GM12878 (cell line): ENCODE data around the gene SLC16A6. TPM values are rescaled to one million over a fixed set of nuclear protein-coding genes. Genes with fewer than 3 reads are reported as not detected.
A peak's percentile ranks its signal among the peaks of the same experiment; 100 is the strongest.

Experiments
- ATAC-seq: fragments of 200-7000 bp; cut with Tn5 transposase; 3 replicates; pipeline ENCODE4 v1.9.1; 2020; ENCODE audit warnings: mild to moderate bottlenecking, moderate library complexity
- BruUV-seq: library from RNA; stranded (reverse); fragments of 400-500 nt; replicated peaks from 2 replicates; lab custom pipeline; 2021; lab: Mats Ljungman, UMichigan
- CTCF ChIA-PET: fragments of 300-600 bp; sonication (Branson Sonifier 250); formaldehyde crosslinking; extraction: SDS; loops from one replicate; lab custom pipeline; 2021; ENCODE audit warnings: inconsistent platforms; lab: Yijun Ruan, JAX
- POLR2A ChIA-PET: fragments of 350-600 bp; formaldehyde crosslinking; extraction: SDS; loops from one replicate; lab custom pipeline; 2021; ENCODE audit warnings: inconsistent platforms; lab: Charles Lee
- RAD21 ChIA-PET: fragments of 300-600 bp; sonication (Branson Sonifier 250); formaldehyde crosslinking; loops from one replicate; lab custom pipeline; 2023; ENCODE audit warnings: antibody characterized with exemption; ENCODE audit not compliant: unreplicated experiment; lab: Charles Lee
- SMC1A ChIA-PET: fragments of 300-600 bp; sonication (Branson Sonifier 250); formaldehyde crosslinking; loops from one replicate; lab custom pipeline; 2023; ENCODE audit not compliant: unreplicated experiment, uncharacterized antibody; lab: Charles Lee
- DNase-seq: peaks from one replicate; pipeline ENCODE4 v3.0.0-alpha.2; 2011; ENCODE audit warnings: low read depth, low spot score
- FAIRE-seq: peaks from 3 replicates; lab custom pipeline; 2011; peaks lifted over from hg19 to GRCh38; lab: Jason Lieb, UNC
- H2AFZ ChIP-seq: 2 replicates; pipeline ENCODE4 v1.6.0; 2011; ENCODE audit warnings: low read depth, low read length, control low read depth; ENCODE audit not compliant: control insufficient read depth
- H3K27ac ChIP-seq: 2 replicates; pipeline ENCODE4 v1.5.1; 2011; ENCODE audit warnings: control low read depth; ENCODE audit not compliant: control insufficient read depth, insufficient read depth
- H3K27me3 ChIP-seq, 2 experiments: replicated peaks in 1 of 2; 2 replicates each; pipeline versions ENCODE4 v1.6.0 to v1.6.1; 2011; ENCODE audit warnings: low read length in 1 of 2; ENCODE audit not compliant: control insufficient read depth in 2 of 2, insufficient read depth in 2 of 2
- H3K36me3 ChIP-seq, 2 experiments: 2 replicates each; pipeline ENCODE4 v1.5.1; 2011; ENCODE audit warnings: low read length in 1 of 2; ENCODE audit not compliant: control insufficient read depth in 2 of 2, insufficient read depth in 2 of 2
- H3K4me1 ChIP-seq: 2 replicates; pipeline ENCODE4 v1.6.1; 2011; ENCODE audit warnings: mild to moderate bottlenecking, low read length, moderate library complexity, mixed read lengths; ENCODE audit not compliant: control insufficient read depth, insufficient read depth
- H3K4me2 ChIP-seq: 2 replicates; pipeline ENCODE4 v1.6.0; 2011; ENCODE audit warnings: control low read depth; ENCODE audit not compliant: control insufficient read depth, insufficient read depth
- H3K4me3 ChIP-seq: fragments of 200-600 bp; sonication (generic); 2 replicates; pipeline ENCODE4 v1.5.1; 2016
- H3K79me2 ChIP-seq: 2 replicates; pipeline ENCODE4 v1.6.0; 2011; ENCODE audit warnings: low read length; ENCODE audit not compliant: control insufficient read depth, insufficient read depth
- H3K9ac ChIP-seq: 2 replicates; pipeline ENCODE4 v1.8.0; 2011; ENCODE audit warnings: low read length, control low read depth, mixed read lengths; ENCODE audit not compliant: control insufficient read depth, insufficient read depth
- H3K9me3 ChIP-seq: replicated peaks from 3 replicates; pipeline ENCODE4 v1.5.1; 2011; ENCODE audit warnings: mild to moderate bottlenecking, low read length; ENCODE audit not compliant: control insufficient read depth, insufficient read depth
- H4K20me1 ChIP-seq: 2 replicates; pipeline ENCODE4 v1.6.0; 2011; ENCODE audit not compliant: control insufficient read depth, insufficient read depth
- CEBPB ChIP-seq, 2 experiments: fragments of 150-350 bp in 1 of 2; IDR thresholded peaks; 2 replicates each; pipeline ENCODE4 v1.6.1; 2012 to 2014; ENCODE audit warnings: low read depth in 2 of 2, low read length in 2 of 2, borderline replicate concordance in 1 of 2, inconsistent platforms in 1 of 2
- CREB1 ChIP-seq: IDR thresholded peaks from 2 replicates; pipeline ENCODE4 v1.6.1; 2012; ENCODE audit warnings: low read depth, mild to moderate bottlenecking, inconsistent platforms
- CUX1 ChIP-seq: IDR thresholded peaks from 2 replicates; pipeline ENCODE4 v1.6.1; 2012; ENCODE audit warnings: improper control_type of control experiment, low read depth, low read length; ENCODE audit not compliant: insufficient replicate concordance
- EGR1 ChIP-seq, 2 experiments: IDR thresholded peaks; 1 replicate in 1 of 2; 2 replicates in 1 of 2; pipeline ENCODE4 v1.6.1; 2011 to 2012; ENCODE audit warnings: low read depth in 2 of 2, low read length in 2 of 2, borderline replicate concordance in 1 of 2, mild to moderate bottlenecking in 1 of 2, moderate library complexity in 1 of 2
- IKZF1 ChIP-seq: fragments of 450-650 bp; conservative IDR thresholded peaks from 2 replicates; pipeline ENCODE4 v1.6.1; 2017; ENCODE audit warnings: antibody characterized with exemption, mild to moderate bottlenecking
- IRF3 ChIP-seq: fragments of 450-650 bp; IDR thresholded peaks from 2 replicates; pipeline ENCODE4 v1.6.1; 2014; ENCODE audit warnings: mild to moderate bottlenecking
- LARP7 ChIP-seq: fragments of 450-650 bp; IDR thresholded peaks from 2 replicates; pipeline ENCODE4 v1.6.1; 2017; ENCODE audit warnings: mild to moderate bottlenecking
- POLR2AphosphoS2 ChIP-seq: IDR thresholded peaks from 2 replicates; pipeline ENCODE4 v1.6.1; 2011; ENCODE audit warnings: low read depth, mild to moderate bottlenecking, low read length, improper control_type of control experiment, moderate library complexity
- POLR2AphosphoS5 ChIP-seq: IDR thresholded peaks from 2 replicates; pipeline ENCODE4 v1.6.1; 2011; ENCODE audit warnings: mild to moderate bottlenecking, low read length, inconsistent platforms
- RFX5 ChIP-seq: IDR thresholded peaks from 2 replicates; pipeline ENCODE4 v1.6.1; 2011; ENCODE audit warnings: low read depth, low read length, improper control_type of control experiment
- SREBF1 ChIP-seq: IDR thresholded peaks from 2 replicates; pipeline ENCODE4 v1.6.1; 2012; ENCODE audit warnings: mild to moderate bottlenecking, low read length
- SRF ChIP-seq, 2 experiments: IDR thresholded peaks; 2 replicates each; pipeline ENCODE4 v1.6.1; 2011; ENCODE audit warnings: low read depth in 2 of 2, low read length in 2 of 2, mild to moderate bottlenecking in 1 of 2, moderate library complexity in 1 of 2
- WRNIP1 ChIP-seq: IDR thresholded peaks from 2 replicates; pipeline ENCODE4 v1.6.1; 2011; ENCODE audit warnings: low read depth, low read length, improper control_type of control experiment, borderline replicate concordance
- ZNF24 ChIP-seq: fragments of 450-650 bp; IDR thresholded peaks from 2 replicates; pipeline ENCODE4 v1.6.1; 2017; ENCODE audit warnings: antibody characterized with exemption, mild to moderate bottlenecking
- ZNF622 ChIP-seq: fragments of 450-650 bp; IDR thresholded peaks from 2 replicates; pipeline ENCODE4 v1.6.1; 2017; ENCODE audit warnings: mild to moderate bottlenecking, inconsistent platforms
- WGBS: methylation state at CpG from one replicate; pipeline ENCODE4 v1.1.6; 2016; ENCODE audit warnings: low lambda C conversion rate; ENCODE audit not compliant: insufficient replicate concordance, insufficient coverage; ENCODE audit errors: missing lambda C conversion rate; 5-methylcytosine and 5-hydroxymethylcytosine counted together
- in situ Hi-C: fragments of 300-500 bp; cut with MboI; formaldehyde crosslinking; loops from 9 replicates; pipeline ENCODE4 v1.14.3; 2018; ENCODE audit warnings: mixed read lengths
- intact Hi-C: fragments of 100-400 bp; cut with micrococcal nuclease; formaldehyde crosslinking; loops from one replicate; pipeline ENCODE4 v1.14.2; 2022; ENCODE audit not compliant: unreplicated experiment
- polyA plus RNA-seq, 11 experiments: library from polyadenylated mRNA; depleted of rRNA in 4 of 11; unstranded in 6 of 11; stranded (reverse) in 5 of 11; fragments of >200 nt; fragmentation: Nextera tagmentation in 4 of 11; fragmentation: Illumina TruSeq in 1 of 11; extraction: Ambion mirVana in 4 of 11; extraction: Trizol in 1 of 11; gene quantifications; 1 replicate in 1 of 11; 2 replicates in 10 of 11; pipeline versions ENCODE4 v1.2.1 to v1.2.3, GENCODE V29; 2011 to 2016; ENCODE audit warnings: inconsistent platforms in 2 of 11, missing spikeins in 2 of 11, low read depth in 1 of 11
- total RNA-seq, 4 experiments: library from RNA; depleted of rRNA in 3 of 4; stranded (reverse); fragments of >200 nt in 3 of 4; fragmentation: Illumina TruSeq in 1 of 4; extraction: Trizol in 1 of 4; gene quantifications; 2 replicates each; pipeline versions ENCODE4 v1.2.1 to v1.2.3, GENCODE V29; 2013 to 2021

SLC16A6 gene
- total and polyA plus RNA-seq, 10 of the 15 experiments (the other 5 are each of a cell fraction or from before 2014, with no cell fraction given), result 2.4 to 8.8 (median 6.0) TPM

GRCh38 chr17:68289936-68290267 is 1.0 kb downstream of the SLC16A6 start:
- peaks cover 16% of the 10 kb centered on the region for H3K4me1 ChIP-seq
- no peaks in the 10 kb centered on the region for H3K36me3 ChIP-seq
- peaks cover 40% of the 10 kb centered on the region for H3K79me2 ChIP-seq
- H3K9me3 ChIP-seq, result no peaks in the 10 kb centered on the region
- no peak for TF ChIP-seq ZNF622
- TF ChIP-seq WRNIP1, result no peak
- TF ChIP-seq IRF3, result no peak
- no peak for TF ChIP-seq LARP7
- TF ChIP-seq RFX5, result no peak
- TF ChIP-seq ZNF24, result no peak
- TF ChIP-seq SRF (IDR thresholded peaks at IDR 0.05; ENCODE audit: low read depth in 2 of 2, low read length in 2 of 2), result no peak
- TF ChIP-seq POLR2AphosphoS5, result no peak
- TF ChIP-seq CREB1, result no peak
- no peak for TF ChIP-seq CUX1
- no peak for TF ChIP-seq CEBPB (IDR thresholded peaks at IDR 0.05; ENCODE audit: borderline replicate concordance in 1 of 2, low read depth in 2 of 2, low read length in 2 of 2)
- TF ChIP-seq EGR1 (IDR thresholded peaks at IDR 0.05; ENCODE audit: borderline replicate concordance in 1 of 2, low read depth in 2 of 2, low read length in 2 of 2), result no peak
- no peak for TF ChIP-seq SREBF1
- TF ChIP-seq POLR2AphosphoS2, result no peak
- no peak for TF ChIP-seq IKZF1
- ATAC-seq, result no peak
- ChIA-PET CTCF (interaction anchor here (0.8 to 4.9 kb wide), 3 partner anchors 27 to 168 kb away, joined by 4 to 27 read pairs (median 6); no protein-coding TSS in a partner anchor), POLR2A (interaction anchor here (0.5 to 4.7 kb wide), 5 partner anchors 43 to 169 kb away, joined by 3 to 28 read pairs (median 5); partner anchors contain the start of genes AMZ2 and WIPI1), SMC1A (interaction anchor here (0.9 to 2.3 kb wide), 6 partner anchors 27 to 211 kb away, joined by 3 to 9 read pairs (median 4); no protein-coding TSS in a partner anchor), RAD21 (interaction anchor here (0.7 to 6.9 kb wide), 5 partner anchors 42 to 170 kb away, joined by 3 to 54 read pairs (median 4); partner anchors contain the start of gene WIPI1)
- in situ Hi-C loops, result no loop called here
- 1% methylated on average over 9 of the region's 9 CpGs for WGBS
- BruUV-seq, result no TSS peak
- H2AFZ ChIP-seq, result peak overlapping the region; percentile 57
- no peaks in the 10 kb centered on the region for H4K20me1 ChIP-seq
- H3K9ac ChIP-seq, result peak overlapping the region; percentile 98
- intact Hi-C loops, result loop anchor here (2.0 to 5.0 kb wide), 3 partner anchors 25 to 57 kb away; partner anchors contain the start of gene AMZ2
- peak overlapping the region; percentile 92 for H3K4me2 ChIP-seq
- H3K27ac ChIP-seq, result peak overlapping the region; percentile 95
- H3K4me3 ChIP-seq, result peak overlapping the region; percentile 69
- no peak for FAIRE-seq
- DNase-seq, result no peak
- no peaks in the 10 kb centered on the region for H3K27me3 ChIP-seq
